HG03565 (cell line): ENCODE data around the gene ATP10B.

Experiments
- ATAC-seq: cut with Tn5 transposase; IDR thresholded peaks from one replicate; pipeline ENCODE4 v1.9.1; 2021; ENCODE audit warnings: mild to moderate bottlenecking, moderate library complexity; ENCODE audit not compliant: unreplicated experiment

Gene ATP10B

GRCh38 chr5:160693831-160694465 lies 158.1 kb downstream of the ATP10B start:
- no peak for ATAC-seq

GRCh38 chr5:160692271-160692670 lies 159.7 kb downstream of the ATP10B start:
- no peak for ATAC-seq

- peak; percentile 72 for ATAC-seq
These were observed 166.3 kb downstream of the ATP10B start for GRCh38 chr5:160685695-160686094.

- no peak for ATAC-seq
These were observed 166.8 kb downstream of the ATP10B start for GRCh38 chr5:160685219-160685618.

GRCh38 chr5:160679567-160680309 lies 172.3 kb downstream of the ATP10B start:
- no peak for ATAC-seq

- ATAC-seq: peak; percentile 39
These were observed 176.0 kb downstream of the ATP10B start for GRCh38 chr5:160675988-160676387.

- ATAC-seq: no peak
These were observed 177.1 kb downstream of the ATP10B start for GRCh38 chr5:160674901-160675300.

- ATAC-seq: no peak
These were observed 179.5 kb downstream of the ATP10B start for GRCh38 chr5:160672521-160672920.

- ATAC-seq: no peak
These were observed 183.7 kb downstream of the ATP10B start for GRCh38 chr5:160668356-160668755.

GRCh38 chr5:160667160-160667559 lies 184.9 kb downstream of the ATP10B start:
- ATAC-seq: no peak

- ATAC-seq: no peak
These were observed 186.6 kb downstream of the ATP10B start for GRCh38 chr5:160665460-160665859.

GRCh38 chr5:160660132-160660531 lies 191.9 kb downstream of the ATP10B start:
- no peak for ATAC-seq

GRCh38 chr5:160657622-160658458 lies 194.2 kb downstream of the ATP10B start:
- ATAC-seq: no peak

GRCh38 chr5:160657068-160657507 lies 194.9 kb downstream of the ATP10B start:
- no peak for ATAC-seq

- no peak for ATAC-seq
These were observed 196.3 kb downstream of the ATP10B start for GRCh38 chr5:160655717-160656116.

GRCh38 chr5:160651692-160652645 lies 200.0 kb downstream of the ATP10B start:
- ATAC-seq: no peak

- ATAC-seq: peak; percentile 77
These were observed 202.7 kb downstream of the ATP10B start for GRCh38 chr5:160649304-160649703.

GRCh38 chr5:160646033-160646432 lies 206.0 kb downstream of the ATP10B start:
- no peak for ATAC-seq

GRCh38 chr5:160643616-160644240 lies 208.3 kb downstream of the ATP10B start:
- ATAC-seq: no peak

- ATAC-seq: no peak
These were observed 210.6 kb downstream of the ATP10B start for GRCh38 chr5:160641405-160641804.
